DMS153 treated with DMSO at 0.1 percent for 48 hours (cell line): Measurements from ENCODE around the gene PLXDC2.

Source experiments
- DNase-seq: peaks from one replicate; lab custom pipeline; 2025; ENCODE audit not compliant: unreplicated experiment; lab: John Stamatoyannopoulos, UW

Gene PLXDC2

DNA sequence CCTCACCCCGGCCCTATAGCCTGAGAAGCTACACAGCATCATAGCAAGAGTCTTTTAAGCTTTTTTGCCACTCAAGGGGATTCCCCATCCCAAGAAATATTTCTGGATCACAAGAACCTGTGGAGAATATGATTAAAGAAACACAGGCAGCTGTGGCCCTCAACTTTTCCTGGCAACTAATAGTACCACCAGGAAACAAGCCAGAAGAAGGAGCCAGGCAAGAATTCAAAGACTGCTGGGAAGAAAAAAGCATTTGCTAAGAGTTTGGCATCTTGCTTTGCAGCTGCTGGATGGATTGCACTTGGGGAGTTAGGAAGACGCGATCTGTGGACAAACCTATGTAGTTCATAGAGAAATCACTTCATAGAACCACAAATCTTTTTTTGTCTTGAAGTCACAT is 437.8 kb downstream of the PLXDC2 start:
- DNase-seq = no peak

DNA sequence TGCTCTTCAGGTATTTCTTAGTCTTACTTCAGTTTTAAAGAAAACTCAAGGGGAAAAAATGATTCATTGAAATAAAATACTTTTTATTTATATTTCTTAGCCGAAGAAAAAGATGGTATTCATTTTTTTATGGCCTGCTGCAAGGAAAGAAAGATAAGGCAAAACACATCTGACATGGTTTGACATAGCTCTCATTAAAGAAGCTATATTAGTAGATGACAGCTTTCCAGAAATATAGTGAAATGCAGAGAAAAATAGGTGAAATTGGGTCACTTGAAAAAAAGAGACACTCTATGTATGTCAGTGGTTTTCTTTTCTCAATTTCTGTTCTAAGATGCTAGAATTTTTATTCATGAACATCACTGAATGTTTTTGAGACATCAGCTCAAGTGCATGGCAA is 438.3 kb downstream of the PLXDC2 start:
- no peak for DNase-seq

DNA sequence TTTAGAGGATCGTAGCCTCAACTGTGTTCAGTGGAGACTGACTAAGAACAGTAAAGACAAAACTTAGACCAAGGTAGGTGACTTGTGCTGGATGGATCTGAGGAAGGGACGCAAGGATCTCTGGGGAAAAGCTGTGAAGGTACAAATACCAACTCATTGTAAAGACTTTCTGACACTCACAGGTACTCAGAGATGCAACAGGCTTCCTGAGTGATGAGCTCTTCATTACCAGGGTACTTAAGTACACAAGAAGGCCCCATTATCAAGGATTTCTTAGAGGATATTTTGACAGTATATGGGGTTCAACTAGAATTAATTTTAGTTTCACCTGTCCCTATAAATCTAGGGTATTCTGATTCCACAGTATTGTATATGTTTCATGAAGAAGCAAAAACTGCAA is 440.7 kb downstream of the PLXDC2 start:
- DNase-seq = no peak

- no peak for DNase-seq
Observed at GRCh38 chr10:20257422-20257821, 441.2 kb downstream of the PLXDC2 start.

DNA sequence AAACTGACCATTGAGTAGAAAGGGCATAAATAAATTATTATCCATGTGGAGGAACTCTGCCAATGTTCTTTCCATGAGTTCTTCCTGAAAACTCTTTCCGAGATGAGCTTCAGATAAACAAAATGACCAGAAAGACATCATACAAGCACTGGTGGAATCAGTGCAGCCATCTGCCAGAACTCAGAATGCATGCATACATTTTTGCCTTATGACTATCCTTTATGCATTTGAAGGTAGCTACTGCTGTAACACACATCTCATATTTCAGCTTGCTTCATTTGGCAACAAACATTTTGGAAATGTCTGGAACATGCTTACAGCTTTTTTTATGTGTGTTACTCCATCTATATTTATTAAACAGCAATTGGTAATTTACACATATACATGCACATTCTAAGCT is 448.9 kb downstream of the PLXDC2 start:
- no peak for DNase-seq

DNA sequence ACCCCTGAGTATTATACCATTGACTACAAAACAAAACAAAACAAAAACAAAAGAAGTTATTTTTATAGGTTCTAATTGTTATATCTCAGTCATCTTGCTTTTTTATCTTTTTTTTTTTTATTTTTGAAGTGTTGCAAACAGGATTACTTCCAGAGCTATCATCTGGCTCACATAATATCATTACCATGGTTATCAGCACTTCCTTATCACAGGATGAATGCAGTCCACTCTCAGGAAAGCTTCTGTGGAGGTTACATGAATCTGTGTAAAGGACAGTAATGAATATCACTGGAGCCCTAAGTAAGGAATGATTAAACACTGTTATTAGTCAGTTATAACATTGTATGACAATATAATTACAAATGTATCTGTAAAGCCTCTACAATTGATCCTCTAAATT is 451.5 kb downstream of the PLXDC2 start:
- no peak for DNase-seq

GRCh38 chr10:20271490-20271889 is 455.3 kb downstream of the PLXDC2 start:
- no peak for DNase-seq

- DNase-seq = no peak
Observed at GRCh38 chr10:20272608-20273007, 456.4 kb downstream of the PLXDC2 start.

DNA sequence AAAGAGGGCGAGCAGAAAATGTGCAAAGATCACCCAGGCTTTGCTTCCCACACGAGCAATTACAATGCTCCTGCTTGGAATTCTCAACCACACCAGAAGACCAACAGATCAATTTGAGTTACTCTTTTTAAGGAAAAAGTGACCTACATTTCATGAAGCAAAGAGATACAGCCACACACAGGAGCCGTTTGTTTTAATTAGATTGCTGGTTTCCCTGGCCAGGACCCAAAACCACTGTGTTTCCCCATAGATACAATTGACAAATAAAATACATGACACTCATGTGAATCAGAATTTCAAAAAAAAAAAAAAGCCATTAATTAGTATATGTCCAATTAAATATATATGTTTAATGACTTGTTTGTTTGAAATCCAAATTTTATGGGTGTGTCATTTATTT is 458.3 kb downstream of the PLXDC2 start:
- no peak for DNase-seq

DNA sequence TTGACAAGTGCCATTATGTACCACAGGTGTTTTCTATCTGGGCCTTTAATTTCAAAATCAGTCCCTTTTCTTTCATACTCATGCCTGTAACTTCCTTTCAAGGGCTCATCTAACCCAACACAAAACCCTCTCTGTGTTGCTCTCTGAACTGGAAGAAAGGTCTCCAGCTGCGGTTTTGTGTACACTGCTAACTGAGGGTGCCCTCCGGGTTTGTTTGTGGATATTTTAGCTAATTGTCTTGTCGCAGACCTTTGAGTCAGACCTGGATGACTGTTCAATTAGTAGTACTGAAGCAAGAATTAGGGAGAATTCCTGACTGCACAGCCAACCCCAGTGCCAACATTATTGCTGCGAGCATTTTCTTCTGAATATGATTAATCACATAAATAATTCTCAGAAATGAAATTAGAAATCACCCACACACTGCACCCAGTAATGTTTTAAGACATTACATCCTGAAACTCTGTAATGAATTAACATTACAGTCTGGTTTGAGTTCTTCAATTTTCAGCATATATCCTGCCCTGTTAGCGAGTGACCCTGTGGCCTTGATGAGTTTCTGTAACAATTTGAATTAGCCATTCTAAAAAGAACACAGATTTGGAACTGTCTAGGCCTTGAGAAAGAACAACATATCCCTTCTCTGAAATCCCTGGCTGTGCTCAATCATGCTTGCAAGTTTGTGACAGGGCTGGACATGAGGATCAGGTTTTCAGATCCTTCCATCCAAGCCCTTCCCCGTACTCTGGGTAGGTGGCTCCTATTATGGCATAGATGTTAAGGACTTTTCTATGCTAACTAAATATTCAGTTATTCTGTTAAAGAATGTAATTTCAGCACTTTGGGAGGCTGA is 460.1 kb downstream of the PLXDC2 start:
- DNase-seq = peak; percentile 4

GRCh38 chr10:20277820-20278219 is 461.6 kb downstream of the PLXDC2 start:
- no peak for DNase-seq

GRCh38 chr10:20281579-20281978 is 465.3 kb downstream of the PLXDC2 start:
- DNase-seq = no peak

DNA sequence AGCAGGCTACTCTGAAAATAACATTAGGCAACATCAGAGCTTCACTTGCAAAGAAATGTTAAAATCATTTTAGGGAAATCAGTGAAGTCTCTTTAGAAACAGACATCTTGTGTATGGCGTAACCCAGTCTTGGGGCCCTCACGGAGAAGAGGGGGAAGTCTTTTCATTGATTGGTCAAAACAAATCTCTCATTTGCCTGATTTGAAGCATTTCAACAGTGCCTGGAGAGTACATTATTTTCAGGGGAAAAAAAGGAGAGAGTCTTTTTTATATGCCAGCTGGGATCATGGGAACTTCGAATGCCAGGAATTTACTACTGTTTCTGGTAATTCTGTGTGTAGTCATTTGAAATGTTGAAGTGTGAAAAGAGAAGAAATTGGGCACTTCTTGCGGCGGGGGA is 471.4 kb downstream of the PLXDC2 start:
- DNase-seq = no peak

DNA sequence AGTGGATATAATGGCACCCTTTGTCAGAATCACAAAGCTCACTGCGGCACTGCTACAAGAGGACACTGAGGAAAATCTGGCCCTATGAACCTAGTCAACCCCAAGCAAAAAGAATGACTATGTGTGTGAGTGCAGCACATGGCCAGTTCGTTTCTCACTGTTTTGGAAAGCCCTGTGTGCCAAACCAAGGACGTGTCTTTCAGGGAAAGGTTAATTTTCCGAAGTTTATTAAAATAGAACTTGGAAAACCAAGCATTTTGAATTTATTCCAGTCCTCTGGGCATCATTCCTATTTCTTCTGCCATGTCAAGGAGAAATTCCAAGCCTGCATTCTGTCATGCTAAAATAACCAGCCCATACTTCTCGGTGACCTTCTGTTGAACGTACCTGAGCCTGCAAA is 471.8 kb downstream of the PLXDC2 start:
- DNase-seq = no peak

DNA sequence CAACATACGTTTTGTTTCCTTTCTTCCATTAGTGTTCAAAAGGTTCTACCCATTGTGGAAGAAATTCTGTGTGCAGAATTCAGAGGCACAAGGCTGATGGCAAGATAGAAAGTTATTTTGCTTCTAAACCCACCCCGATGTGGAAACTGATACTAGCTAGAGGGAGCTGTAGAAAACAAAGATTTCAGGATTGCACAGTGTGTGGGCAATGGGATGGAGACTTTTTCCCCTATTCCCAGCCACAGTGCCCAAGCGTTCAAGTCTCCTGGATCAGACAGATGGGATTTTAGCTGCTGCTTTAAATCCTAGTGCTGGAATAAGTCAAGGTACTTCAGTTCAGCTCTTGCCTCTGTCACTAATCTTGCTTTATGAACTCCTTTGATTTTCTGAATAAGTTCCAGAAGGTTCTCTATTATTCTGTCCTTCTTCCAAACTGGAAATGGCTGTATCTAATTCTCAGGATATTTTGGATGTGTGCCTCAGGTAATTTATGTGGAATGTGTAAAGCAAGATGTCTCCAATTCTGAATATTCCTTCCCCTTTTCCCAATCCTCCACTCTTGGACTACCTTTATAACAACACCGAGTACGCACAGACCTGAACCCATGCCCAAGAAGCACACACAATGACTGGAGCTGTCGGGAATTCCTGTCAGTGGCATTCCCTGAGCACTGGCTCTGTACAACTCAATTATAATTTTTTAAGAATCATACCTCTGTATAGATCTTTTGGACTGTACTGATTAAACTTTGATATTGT is 473.0 kb downstream of the PLXDC2 start:
- no peak for DNase-seq

- DNase-seq = no peak
Observed at GRCh38 chr10:20298417-20298816, 482.2 kb downstream of the PLXDC2 start.

DNA sequence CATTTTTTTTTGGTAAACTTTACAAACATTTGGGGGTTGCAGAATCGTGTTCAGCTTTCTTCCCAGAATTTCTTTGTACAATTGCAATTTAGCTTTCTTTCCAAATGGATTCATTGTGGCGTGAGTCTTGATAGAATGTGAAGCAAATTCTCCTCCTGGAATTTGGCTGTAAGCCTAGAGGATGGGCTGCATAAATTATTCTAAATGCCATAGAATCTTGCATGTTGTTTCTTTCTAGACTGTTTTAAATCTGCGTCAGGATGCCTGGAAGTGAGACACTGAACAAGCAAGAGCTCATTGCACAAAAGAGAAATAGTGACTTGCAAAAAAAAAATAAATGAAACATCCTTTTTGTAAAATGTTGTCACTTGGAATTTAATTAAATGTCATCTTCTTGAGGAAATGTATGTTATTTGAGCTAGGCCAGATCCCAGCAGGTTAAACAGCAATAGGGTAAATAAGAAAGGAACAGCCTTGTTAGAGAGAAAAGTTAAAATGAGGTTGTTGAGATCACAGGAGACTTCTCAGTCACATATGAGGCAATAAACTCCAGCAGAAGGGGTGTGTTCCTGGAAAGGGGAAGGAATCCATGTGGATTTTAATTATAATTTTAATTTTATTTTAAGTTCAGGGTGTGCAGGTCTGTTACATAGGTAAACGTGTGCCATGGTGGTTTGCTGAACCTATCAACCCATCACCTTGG is 483.0 kb downstream of the PLXDC2 start:
- DNase-seq = no peak

GRCh38 chr10:20300735-20301134 is 484.5 kb downstream of the PLXDC2 start:
- no peak for DNase-seq

DNA sequence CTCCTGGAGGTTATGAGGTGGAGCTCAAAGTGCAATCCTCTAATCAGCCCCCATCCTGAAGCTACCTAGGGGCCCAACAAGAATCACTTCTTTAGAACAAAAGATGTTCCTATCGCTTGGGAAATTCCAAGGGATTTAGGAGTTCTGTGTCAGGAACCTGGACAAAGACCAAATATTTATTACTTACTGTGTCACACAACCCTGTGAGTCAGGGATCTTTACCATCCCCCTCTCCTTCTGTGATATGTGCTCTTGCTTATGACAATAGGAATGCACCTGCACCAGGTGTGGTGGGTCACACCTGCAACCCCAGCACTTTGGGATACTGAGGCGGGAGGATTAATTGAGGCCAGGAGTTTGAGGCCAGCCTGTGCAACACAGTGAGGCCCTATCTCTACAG is 485.8 kb downstream of the PLXDC2 start:
- no peak for DNase-seq

- DNase-seq = no peak
Observed at GRCh38 chr10:20303453-20304152, 487.4 kb downstream of the PLXDC2 start.

DNA sequence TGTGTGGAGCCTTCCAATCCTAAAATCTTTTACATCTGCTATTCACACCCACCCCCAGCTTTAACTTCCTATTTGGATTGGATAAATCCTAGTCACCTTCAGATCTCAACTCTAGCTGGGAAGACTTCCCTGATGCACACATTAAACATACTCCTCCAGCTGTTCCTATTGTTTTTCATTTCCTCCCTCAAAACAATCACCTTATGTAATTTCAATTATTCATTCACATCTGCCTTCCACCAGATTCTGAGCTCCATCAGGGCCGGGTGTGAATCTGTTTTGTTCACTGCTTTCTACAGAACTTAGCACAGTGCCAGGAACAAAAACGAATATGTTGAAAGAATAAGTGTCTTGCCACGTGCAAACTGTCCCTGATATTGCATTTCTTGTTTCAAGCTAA is 497.4 kb downstream of the PLXDC2 start:
- DNase-seq = no peak
